Posterior cingulate gyrus (tissue), 11 donors: Measurements from ENCODE around the gene NOX4.

Experiments used
- DNase-seq, 10 donors: peaks; one replicate each; pipeline versions ENCODE4 v3.0.0 to v3.0.0-alpha.2; 2020 to 2021; ENCODE audit warnings: mixed read lengths in 3 of 10
- intact Hi-C: fragments of 100-400 bp; cut with DNase I; formaldehyde crosslinking; loops from one replicate; pipeline ENCODE4 v1.15.1; 2023

The NOX4 gene

DNA sequence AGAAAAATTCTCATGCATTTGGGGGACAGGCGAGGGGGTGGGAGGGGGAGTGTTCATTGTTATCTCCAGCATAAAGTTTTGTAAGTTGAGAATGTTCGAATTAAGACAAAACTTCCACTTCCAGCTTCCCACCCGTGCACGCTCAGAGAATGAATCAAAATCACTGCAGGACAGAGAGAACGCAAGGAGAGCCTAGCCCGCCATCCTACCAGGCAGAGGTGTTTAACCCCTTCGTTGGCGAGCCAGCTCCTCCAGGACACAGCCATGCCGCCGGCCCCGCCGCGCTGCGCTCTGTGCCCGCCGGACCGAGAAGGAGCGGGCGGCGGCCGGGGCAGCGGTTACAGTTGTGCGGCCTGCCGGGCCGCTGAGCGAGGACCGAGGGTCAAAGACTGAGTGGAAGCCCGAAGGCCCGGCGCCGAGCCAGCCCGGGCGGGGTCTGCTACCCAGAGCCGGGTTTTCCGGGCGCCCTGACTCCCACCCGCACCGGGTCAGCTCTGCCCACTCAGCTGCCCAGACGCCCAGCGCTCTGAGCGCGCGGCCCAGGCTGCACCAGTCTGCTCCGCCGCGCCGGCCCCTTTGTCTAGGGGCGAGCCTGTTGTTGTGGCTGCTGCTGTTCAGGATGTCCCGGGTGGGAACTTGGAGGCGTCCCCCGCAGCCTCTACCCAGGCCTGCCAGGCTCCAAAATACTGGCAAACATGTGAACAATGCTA, at the start of gene NOX4:
TSS of gene NOX4 (minus strand) at position 395 of the 710 bp plus-strand sequence. CDS start at position 266, 129 bp downstream.
- peak in 9 of 10 donors; percentile 15 to 93 (median 40) for DNase-seq
- intact Hi-C loops = no loop called here

DNA sequence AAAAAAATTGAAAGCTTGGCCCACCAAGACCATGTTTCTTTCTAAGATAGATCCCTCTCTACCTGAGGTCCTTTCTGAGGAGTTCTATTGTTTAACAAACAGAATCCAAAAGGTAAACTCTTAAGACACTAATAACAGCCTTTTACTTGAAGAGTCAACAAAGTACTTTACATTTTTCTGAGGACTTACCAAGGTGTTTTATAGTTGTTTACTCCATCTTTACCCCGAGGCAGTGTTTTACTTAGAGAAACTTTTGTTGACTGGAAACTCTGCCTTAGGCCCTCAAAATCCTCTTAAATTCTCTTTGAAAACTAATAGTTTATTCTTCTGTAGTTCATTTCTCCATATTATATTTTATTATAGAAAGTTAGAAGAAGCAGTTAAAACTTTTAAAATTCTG, 49.7 kb upstream of the NOX4 start:
- DNase-seq = no peak

DNA sequence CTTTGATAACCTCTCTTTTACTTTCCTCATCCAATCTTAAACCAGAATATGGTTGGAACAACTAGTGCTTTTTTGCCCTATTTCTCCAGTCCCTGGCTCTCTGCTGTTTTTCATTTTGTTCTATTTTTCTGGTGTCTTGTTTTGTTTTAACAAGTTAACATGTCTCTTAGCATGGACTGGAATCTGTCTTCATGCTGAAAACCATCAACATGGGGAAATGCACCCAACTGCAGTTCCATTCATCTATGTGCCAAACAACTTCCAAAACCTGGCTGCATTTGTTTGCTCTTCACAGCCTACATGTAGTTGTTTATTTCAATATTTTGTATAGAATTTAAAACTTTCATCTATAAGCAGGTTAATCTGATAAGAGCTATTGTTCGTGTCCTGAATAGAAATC, 46.8 kb upstream of the NOX4 start:
- no peak for DNase-seq
- intact Hi-C loops = no loop called here

More for the DNA sequence above, 49.7 kb upstream of the NOX4 start:
- intact Hi-C loops = no loop called here

DNA sequence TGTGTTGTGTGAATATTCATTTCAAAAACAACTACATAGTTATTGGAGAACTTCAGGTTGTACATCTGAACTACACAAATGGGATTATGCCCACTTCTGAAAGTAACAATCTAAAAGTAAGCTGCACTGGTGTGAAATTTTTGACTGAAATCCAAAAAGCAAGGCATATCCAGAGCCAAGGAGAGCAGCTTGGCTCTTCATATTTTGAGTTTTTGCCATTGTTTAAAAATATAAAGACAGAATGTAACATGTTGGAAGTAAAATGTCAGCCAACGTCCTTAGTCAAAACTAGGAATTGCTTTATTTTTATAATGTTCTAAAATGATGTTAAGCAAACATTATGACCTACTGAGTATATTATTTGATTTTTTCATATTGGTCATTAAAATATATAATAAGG, 45.8 kb upstream of the NOX4 start:
- intact Hi-C loops = no loop called here
- no peak for DNase-seq

DNA sequence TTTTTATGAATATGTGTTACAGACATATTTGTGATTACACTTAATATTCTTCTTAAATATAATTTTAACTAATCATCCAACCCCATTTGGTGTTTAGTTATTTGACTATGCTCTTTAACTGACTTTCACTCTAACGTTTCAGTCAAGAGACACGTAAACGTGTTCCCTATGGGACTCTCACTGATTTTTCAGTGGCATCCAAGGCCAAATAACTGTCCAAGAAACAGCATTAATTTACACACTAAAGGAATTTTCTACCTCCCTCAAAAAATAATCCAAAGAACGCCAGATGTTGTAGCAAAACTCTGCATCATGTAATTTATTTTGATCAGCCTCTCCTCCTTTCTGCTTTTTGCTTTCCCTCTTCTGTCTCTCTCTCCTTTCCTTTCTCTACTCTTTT, 44.0 kb upstream of the NOX4 start:
- no peak for DNase-seq
- intact Hi-C loops = no loop called here

DNA sequence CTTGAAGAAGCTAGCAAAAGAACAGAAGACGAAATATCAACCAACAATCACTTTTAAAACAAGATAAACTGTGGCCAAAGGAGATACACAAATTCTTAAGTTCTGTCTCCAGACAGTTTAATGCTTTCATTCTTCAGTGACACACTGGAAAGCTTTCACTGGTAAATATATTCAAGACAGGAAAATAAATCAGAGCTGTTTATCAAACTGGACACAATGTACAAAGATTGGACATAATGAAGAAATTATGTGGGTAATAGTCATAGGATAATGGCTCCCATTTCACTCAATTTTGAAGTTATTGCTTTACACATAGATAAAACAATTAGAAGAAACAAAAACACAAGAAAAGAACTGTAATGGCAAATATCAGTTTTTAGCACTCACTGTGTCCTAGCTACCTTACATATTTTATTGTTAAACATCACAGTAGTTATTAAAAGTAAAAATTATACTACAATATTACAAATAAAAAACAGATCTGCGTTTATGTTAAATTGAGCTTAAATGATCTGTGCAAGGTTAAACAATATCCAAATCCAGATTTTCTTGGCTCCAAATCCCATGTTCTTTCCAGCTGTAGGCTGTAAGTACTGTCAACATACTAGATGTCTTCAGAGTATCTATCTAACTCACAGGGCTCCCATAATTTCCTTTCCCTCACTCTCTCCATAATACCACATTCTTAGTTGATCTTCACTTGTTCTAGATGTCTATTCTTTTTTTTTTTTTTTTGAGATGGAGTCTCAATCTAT, 38.6 kb upstream of the NOX4 start:
- DNase-seq = no peak
- intact Hi-C loops = no loop called here

DNA sequence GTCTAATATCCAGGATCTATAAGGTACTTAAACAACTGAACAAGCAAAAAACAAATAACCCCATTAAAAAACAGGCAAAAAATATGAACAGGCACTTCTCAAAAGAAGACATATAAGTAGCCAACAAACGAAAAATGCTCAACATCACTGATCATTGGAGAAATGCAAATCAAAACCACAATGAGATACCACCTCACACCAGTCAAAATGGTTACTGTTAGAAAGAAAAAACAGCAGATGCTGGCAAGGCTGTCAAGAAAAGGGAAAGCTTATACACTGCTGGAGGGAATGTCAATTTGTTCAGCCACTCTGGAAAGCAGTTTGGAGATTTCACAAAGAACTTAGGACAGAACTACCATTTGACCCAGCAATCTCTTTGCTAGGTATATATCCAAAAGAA, 30.6 kb upstream of the NOX4 start:
- intact Hi-C loops = no loop called here
- no peak for DNase-seq

DNA sequence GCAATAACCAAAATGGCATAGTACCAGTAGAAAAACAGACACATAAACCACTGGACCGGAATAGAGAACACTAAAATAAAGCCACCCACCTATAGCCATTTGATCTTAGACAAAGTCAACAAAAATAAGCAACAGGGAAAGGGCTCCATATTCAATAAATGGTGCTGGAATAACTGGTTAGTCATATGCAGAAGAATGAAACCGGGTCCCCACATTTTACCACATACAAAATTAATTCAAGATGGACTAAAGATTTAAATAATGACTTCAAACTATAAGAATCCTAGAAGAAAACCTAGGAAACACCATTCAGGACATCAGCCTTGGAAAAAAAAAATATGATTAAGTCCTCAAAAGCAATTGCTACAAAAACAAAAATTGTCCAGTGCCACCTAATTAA, 30.1 kb upstream of the NOX4 start:
- DNase-seq = no peak
- intact Hi-C loops = no loop called here

DNA sequence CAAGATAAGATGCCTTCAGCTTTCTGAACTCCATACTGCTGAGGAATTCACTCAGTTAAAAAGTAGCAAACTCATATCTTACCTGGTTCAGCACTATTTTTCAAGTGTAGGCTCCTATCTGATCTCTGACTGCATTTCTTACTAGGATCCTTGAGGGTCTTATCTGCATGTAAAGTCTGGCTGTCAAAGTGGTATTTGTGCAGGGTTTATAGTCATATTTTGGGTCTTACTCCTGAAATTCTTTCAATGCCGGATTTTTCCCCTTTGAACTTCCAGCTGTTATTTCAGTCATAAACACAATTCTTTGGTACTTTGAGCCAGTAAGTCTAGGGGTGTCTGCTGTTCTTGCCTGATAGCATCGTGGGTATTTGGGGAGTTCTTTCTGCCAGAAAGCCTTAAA, 25.3 kb upstream of the NOX4 start:
- DNase-seq = no peak
- intact Hi-C loops = no loop called here

DNA sequence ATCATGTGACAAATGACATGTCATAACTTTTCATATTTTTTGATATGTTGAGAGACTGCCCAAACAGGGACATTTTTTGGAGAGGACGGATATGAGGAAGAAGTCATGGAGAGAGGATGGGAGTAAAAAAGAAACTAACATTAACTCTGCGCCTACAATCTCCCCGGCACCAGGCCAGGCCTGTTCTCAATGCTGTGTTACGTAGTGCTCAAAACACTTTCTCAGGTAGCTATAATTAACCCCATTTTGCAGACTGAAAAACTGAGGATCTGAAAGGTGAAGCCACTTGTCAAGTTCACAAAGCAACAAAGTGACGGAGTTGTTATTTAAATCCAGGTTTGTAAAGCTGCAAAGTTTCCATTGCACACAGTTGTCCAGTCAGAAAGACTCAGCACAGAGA, 17.4 kb upstream of the NOX4 start:
- DNase-seq = no peak
- intact Hi-C loops = no loop called here

DNA sequence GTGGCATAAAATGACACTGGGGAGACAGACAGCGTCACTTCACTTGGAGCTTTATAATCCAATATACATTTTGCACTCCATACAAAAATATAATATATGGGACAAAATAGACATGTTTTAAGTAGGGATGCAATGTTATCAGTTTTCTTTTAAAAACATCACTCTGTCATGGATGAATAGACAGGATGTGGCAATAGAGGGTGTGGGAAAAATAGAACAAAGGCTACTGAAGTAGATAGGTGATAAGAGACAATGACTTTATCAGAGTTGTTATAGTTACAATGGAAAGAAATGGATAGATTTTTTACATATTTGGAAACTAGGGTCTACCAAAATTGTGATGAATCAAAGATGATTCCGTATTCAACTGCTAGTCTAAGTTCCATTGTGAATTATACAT, 13.1 kb upstream of the NOX4 start:
- intact Hi-C loops = no loop called here
- DNase-seq = no peak

DNA sequence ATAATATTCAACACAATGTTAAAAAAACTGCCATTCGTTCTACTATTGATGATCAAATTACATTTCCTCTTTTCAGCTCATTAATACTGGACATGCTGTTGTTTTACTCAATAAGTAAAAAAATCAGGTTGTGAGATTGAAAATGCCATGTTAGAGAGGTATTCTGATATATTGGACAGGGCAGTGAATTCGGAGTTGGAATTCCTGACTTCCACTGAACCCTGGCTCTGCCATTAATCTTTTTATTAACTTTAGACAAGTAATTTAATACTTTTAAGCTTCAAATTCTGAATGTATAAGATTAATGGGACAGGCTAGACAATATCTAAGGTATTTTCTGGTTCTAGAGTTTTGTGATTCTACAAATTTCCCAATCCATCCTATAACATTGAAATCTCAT, 12.2 kb upstream of the NOX4 start:
- no peak for DNase-seq
- intact Hi-C loops = no loop called here

DNA sequence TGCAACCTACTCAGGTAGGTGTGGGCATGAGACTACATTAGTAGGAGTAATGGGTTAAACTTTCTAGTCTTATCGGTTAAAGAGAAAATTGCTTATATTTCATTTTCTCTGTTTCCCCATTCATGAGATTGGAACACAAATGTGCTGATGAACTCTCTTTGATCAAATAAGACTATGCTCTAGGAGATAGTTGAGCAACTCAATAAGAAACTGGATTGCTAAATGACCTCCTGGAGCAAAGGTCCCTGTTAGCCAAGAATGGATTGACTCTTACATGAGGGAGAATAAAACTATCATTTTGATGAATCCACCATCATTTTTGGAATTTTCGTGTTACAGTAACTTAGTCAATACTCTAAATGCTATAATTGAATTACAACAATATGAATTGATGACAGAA, 11.1 kb upstream of the NOX4 start:
- intact Hi-C loops = no loop called here
- DNase-seq = no peak

DNA sequence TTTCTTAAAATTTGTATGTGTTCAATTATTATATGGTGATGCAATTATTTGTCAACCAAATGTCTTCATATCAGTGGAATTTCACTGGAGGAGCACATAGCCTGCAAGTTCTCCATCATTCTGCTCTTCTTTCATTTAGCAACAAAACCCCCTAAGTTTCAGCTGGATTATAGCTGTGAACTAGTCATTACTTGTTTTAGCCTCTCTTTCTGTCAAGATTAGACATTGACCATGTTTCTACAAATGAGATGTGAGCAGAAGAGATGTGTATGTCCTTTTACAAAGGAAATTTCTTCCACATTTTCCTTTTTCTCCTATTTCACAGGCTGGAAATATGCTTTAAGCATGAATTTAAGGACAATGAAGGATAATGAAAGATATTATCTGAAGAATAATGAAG, 9.2 kb upstream of the NOX4 start:
- no peak for DNase-seq
- intact Hi-C loops = no loop called here

DNA sequence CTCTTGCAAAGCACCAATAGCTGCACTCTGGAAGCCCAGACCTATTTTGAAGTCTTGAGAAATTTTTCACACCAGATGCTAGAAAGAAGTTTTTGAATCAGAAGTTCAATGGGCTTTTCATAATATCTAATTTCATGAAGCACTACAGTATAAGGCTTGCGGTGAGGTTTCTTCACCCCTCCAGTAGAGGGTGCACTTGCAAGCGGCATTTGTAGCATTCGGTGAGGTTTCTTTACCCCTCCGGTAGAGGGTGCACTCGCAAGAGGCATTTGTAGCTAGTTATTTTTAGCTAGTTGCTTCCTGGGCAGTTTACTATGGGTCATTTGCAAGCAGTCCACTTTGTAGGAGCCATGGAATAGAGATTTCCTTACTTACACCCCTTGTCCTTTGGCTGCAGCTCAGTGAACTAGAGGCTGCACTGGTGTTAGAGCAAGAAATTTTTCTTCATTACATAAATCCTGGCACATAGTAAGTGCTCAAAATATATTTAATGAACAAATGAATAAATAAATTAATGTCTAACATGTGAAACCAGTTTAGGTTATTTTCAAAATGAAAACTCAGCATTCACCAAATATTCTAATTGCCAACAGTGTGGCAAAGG, 7.8 kb upstream of the NOX4 start:
- no peak for DNase-seq
- intact Hi-C loops = no loop called here

DNA sequence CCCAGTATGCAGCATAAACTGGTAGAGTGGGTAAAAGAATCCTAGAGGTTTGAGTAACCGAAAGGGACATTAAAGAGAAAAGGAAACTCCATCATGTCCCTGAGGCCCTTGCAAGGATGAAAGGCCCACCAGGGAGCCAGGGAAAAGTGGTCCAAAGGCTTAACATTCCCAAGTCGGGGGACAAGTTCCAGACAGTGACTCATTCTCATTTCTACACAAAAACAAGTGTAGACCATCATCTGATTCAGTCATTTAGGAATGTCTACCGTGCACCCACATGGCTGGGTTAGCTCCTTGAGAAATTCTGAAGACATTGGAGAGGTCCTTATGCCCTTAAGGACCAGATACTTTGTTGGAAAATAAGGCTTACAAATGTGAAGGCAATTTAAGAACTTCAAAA, 4.8 kb upstream of the NOX4 start:
- intact Hi-C loops = no loop called here
- no peak for DNase-seq

DNA sequence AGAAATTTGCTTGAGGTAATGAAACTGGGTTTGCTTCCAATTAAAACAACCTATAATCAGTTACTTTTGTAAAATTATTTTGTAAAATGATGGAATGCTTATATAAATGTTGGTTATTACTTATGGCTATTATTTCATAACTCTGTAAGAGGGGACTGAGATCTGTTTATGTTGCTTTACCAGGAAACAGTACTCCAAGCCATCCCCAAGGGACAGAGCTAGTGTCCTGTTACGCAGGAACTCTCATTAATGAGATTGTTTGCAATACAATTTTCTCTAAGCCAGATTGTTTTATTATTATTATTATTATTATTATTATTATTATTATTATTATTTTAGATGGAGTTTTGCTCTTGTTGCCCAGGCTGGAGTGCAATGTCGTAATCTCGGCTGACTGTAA, 2.3 kb upstream of the NOX4 start:
- intact Hi-C loops = no loop called here
- no peak for DNase-seq

DNA sequence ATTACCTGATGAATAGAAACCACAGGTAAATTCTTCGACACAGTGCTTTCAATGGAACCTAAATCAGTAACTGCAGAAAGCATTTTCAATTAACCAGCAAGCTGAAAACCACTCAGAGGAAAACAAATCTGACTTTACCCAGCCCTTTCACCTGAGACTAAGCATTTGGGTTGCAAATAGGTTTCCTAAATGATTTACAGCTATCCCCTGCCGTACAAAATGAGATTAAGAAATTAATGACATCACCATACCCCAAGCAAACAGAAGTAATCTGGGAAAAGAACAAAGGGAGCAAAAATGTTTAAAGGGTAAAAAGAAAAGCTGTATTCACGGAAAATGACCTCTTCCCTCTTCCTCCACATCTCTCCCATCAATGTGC, 584 bp downstream of the NOX4 start:
- no peak for DNase-seq
- intact Hi-C loops = no loop called here

DNA sequence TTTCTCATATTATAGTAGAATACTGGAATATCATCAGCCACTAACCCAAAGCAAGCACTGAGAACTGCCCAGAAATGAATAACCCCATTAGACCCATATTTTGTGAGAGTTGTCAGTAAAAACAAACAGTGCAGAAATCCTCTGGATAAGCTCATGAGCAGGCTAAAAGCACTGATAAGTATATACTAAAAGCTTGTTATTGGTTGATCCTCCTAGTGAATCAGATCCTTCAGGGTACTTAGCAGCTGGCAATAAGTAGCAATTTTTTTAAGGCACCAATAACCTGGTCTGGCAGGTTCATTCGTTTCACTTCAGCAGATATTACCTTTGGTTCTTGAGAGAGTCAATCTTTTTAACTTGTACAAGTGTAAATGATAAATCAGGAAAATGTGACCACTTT, 1.2 kb downstream of the NOX4 start:
- no peak for DNase-seq
- intact Hi-C loops = no loop called here

DNA sequence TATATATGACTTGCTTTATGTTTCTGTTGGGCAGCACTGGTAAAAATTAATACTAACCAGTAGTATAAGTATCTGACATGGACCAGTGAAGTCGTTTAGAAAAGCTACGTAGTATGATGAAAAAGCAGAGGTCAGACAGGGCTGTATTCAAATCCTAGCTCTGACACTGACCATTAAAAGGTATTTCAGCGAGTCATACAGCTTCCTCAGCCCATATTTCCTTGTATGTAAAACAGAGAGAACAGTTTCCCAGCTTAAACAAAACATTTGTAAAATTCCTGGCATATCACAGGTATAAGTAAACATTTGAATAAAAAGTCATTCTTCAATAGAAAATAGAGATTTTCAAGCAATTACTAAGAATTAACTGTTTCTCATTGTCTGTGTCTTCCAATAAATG, 4.2 kb downstream of the NOX4 start:
- intact Hi-C loops = no loop called here
- no peak for DNase-seq

DNA sequence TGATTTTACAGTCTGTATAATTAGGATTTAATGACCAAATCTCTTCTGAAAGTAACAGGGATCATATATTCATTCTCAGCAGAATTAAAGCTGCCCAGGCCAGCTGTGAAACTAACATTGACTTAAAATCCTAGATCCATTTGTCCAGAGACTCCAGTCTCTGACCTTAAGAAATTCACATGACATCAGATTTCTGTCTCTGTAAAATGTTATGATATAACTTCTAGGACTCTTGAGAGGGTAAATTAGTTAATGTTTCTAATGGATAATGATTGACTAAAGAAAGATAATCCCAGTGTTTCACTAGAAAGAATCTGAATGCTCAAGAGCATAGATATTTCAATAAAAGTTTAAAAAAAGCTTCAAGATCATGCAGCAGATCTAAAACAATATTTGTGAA, 6.3 kb downstream of the NOX4 start:
- DNase-seq = no peak
- intact Hi-C loops = no loop called here

DNA sequence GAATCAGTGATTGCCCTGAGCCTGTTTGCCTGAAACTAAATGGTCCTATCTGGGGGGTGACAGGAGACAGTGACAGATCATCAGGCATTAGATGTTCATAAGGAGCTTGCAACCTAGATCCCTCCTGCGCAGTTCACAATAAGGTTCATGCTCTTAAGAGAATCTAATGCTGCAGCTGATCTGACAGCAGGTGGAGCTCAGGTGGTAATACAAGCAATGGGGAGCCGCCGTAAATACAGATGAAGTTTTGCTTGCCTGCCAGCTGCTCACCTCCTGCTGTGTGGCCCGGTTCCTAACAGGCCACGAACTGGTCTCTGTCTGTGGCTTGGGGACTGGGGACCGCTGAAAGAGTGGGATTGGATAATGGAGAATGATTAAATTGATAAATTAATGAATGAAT, 14.0 kb downstream of the NOX4 start:
- DNase-seq = peak in 1 of 10 donors; percentile 54
- intact Hi-C loops = no loop called here
